ENCODE results near the gene UACA. TPM values are rescaled to one million over a fixed set of nuclear protein-coding genes. Genes with fewer than 3 reads are reported as not detected.
A peak's percentile ranks its signal among the peaks of the same experiment; 100 is the strongest.

UACA gene
- total RNA-seq, 1 experiment from 2014 or later: 44.8 TPM

DNA sequence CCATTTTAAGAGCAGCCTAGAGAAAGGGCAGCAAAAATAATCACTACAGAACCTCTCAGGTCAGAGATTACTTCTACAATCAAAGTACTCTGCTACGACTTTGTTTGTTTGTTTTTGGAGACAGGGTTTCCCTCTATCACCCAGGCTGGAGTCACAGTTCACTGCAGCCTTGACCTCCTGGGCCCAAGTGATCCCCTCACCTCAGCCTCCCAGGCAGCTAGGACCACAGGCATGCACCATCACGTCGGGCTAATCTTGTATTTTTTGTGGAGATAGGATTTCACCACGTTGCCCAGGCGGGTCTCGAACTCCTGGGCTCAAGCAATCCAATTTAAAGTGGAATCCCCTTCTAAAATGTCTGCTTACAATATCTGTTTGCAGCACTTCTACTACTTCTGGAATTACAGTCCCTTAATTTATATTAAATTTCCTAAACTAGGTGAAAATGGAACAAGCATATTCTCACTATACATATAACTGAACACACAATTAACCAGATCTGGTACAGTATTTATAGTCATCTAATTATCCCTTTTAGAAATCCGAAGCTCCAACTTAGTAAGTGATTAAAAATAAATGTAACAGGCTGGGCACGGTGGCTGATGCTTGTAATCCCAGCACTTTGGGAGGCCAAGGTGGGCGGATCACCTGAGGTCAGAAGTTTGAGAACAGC, 4.4 kb downstream of the UACA start:
- Mint-ChIP-seq H3K4me1 (peaks cover 34% of the 10 kb centered on the region), H3K27me3 (ENCODE audit: low read depth) (peaks cover 3% of the 10 kb centered on the region; the same call in 1 of the 2 replicates), H3K27ac (peak overlapping the region; percentile 48), H3K9me3 (no peaks in the 10 kb centered on the region), H3K4me3 (no peak overlapping the region), H3K36me3 (no peaks in the 10 kb centered on the region)
- ChIA-PET CTCF (interaction anchor here (1.7 kb wide), 1 partner anchor 53 kb away, joined by 4 read pairs; no protein-coding TSS in a partner anchor), POLR2A (no interaction called here)
- no peak for DNase-seq (ENCODE audit: low spot score)
- no peak for TF ChIP-seq FOXK1 (CRISPR knock-in tag; IDR thresholded peaks at IDR 0.05)
- TF ChIP-seq TEAD1 (CRISPR knock-in tag; IDR thresholded peaks at IDR 0.05): no peak
- TF ChIP-seq GABPB1 (CRISPR knock-in tag; IDR thresholded peaks at IDR 0.05): 0 out of 2 replicates have a peak, but pooled peaks have one; percentile 13
- no peak for TF ChIP-seq NR1H2 (CRISPR knock-in tag; IDR thresholded peaks at IDR 0.05)
- no peak for TF ChIP-seq ZNF671 (CRISPR knock-in tag; IDR thresholded peaks at IDR 0.05)
- no peak for ATAC-seq

DNA sequence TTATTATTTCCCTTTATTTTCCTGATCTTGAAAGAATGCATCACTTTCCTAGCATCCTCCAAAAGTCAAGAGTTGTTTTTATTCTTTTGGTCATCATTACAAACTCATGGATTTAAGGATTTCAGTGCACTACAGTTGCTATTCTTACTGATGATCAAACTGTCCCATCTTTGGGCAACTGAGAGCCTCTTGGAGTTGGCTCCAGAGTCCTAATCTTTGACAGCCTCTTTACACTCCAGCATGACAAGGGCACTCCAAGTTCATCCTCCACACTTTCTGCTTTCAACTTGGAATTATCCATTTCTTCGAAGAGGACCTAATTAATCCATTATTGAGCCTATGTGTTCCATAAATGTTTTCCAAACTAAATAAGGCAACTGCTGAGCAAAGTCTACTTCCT, 5.7 kb downstream of the UACA start:
- TF ChIP-seq CREB1 (CRISPR knock-in tag; IDR thresholded peaks at IDR 0.05): no peak
- no peak for TF ChIP-seq ZNF138 (CRISPR knock-in tag; conservative IDR thresholded peaks at IDR 0.05)
- TF ChIP-seq, protein P1, sequence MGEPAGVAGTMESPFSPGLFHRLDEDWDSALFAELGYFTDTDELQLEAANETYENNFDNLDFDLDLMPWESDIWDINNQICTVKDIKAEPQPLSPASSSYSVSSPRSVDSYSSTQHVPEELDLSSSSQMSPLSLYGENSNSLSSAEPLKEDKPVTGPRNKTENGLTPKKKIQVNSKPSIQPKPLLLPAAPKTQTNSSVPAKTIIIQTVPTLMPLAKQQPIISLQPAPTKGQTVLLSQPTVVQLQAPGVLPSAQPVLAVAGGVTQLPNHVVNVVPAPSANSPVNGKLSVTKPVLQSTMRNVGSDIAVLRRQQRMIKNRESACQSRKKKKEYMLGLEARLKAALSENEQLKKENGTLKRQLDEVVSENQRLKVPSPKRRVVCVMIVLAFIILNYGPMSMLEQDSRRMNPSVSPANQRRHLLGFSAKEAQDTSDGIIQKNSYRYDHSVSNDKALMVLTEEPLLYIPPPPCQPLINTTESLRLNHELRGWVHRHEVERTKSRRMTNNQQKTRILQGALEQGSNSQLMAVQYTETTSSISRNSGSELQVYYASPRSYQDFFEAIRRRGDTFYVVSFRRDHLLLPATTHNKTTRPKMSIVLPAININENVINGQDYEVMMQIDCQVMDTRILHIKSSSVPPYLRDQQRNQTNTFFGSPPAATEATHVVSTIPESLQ (CRISPR knock-in tag; IDR thresholded peaks at IDR 0.05): no peak
- TF ChIP-seq, protein P2, sequence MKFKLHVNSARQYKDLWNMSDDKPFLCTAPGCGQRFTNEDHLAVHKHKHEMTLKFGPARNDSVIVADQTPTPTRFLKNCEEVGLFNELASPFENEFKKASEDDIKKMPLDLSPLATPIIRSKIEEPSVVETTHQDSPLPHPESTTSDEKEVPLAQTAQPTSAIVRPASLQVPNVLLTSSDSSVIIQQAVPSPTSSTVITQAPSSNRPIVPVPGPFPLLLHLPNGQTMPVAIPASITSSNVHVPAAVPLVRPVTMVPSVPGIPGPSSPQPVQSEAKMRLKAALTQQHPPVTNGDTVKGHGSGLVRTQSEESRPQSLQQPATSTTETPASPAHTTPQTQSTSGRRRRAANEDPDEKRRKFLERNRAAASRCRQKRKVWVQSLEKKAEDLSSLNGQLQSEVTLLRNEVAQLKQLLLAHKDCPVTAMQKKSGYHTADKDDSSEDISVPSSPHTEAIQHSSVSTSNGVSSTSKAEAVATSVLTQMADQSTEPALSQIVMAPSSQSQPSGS (CRISPR knock-in tag; IDR thresholded peaks at IDR 0.05; ENCODE audit: borderline replicate concordance, low read depth): no peak
- TF ChIP-seq, protein P3, sequence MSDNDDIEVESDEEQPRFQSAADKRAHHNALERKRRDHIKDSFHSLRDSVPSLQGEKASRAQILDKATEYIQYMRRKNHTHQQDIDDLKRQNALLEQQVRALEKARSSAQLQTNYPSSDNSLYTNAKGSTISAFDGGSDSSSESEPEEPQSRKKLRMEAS (CRISPR knock-in tag; IDR thresholded peaks at IDR 0.05): no peak
- no peak for TF ChIP-seq ZNF671 (CRISPR knock-in tag; IDR thresholded peaks at IDR 0.05)
- no peak for TF ChIP-seq NFE2L1 (CRISPR knock-in tag; IDR thresholded peaks at IDR 0.05)
- no peak for TF ChIP-seq ATF1 (CRISPR knock-in tag; IDR thresholded peaks at IDR 0.05)
- TF ChIP-seq, protein P4, sequence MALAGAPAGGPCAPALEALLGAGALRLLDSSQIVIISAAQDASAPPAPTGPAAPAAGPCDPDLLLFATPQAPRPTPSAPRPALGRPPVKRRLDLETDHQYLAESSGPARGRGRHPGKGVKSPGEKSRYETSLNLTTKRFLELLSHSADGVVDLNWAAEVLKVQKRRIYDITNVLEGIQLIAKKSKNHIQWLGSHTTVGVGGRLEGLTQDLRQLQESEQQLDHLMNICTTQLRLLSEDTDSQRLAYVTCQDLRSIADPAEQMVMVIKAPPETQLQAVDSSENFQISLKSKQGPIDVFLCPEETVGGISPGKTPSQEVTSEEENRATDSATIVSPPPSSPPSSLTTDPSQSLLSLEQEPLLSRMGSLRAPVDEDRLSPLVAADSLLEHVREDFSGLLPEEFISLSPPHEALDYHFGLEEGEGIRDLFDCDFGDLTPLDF (CRISPR knock-in tag; IDR thresholded peaks at IDR 0.05): no peak
- TF ChIP-seq ZNF423 (CRISPR knock-in tag; IDR thresholded peaks at IDR 0.05): no peak
- TF ChIP-seq, protein P5, sequence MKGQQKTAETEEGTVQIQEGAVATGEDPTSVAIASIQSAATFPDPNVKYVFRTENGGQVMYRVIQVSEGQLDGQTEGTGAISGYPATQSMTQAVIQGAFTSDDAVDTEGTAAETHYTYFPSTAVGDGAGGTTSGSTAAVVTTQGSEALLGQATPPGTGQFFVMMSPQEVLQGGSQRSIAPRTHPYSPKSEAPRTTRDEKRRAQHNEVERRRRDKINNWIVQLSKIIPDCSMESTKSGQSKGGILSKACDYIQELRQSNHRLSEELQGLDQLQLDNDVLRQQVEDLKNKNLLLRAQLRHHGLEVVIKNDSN (CRISPR knock-in tag; IDR thresholded peaks at IDR 0.05): no peak
- TF ChIP-seq, protein P6, sequence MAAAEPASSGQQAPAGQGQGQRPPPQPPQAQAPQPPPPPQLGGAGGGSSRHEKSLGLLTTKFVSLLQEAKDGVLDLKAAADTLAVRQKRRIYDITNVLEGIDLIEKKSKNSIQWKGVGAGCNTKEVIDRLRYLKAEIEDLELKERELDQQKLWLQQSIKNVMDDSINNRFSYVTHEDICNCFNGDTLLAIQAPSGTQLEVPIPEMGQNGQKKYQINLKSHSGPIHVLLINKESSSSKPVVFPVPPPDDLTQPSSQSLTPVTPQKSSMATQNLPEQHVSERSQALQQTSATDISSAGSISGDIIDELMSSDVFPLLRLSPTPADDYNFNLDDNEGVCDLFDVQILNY (CRISPR knock-in tag; IDR thresholded peaks at IDR 0.05): no peak
- no peak for TF ChIP-seq TP53 (CRISPR knock-in tag; IDR thresholded peaks at IDR 0.05)
- TF ChIP-seq GRHL2 (CRISPR knock-in tag; IDR thresholded peaks at IDR 0.05; ENCODE audit: insufficient replicate concordance, severe bottlenecking): no peak
- TF ChIP-seq, protein P7, sequence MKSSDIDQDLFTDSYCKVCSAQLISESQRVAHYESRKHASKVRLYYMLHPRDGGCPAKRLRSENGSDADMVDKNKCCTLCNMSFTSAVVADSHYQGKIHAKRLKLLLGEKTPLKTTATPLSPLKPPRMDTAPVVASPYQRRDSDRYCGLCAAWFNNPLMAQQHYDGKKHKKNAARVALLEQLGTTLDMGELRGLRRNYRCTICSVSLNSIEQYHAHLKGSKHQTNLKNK (CRISPR knock-in tag; IDR thresholded peaks at IDR 0.05): no peak
- no peak for TF ChIP-seq NFYB (CRISPR knock-in tag; conservative IDR thresholded peaks at IDR 0.05; ENCODE audit: low read depth)
- TF ChIP-seq, protein P8, sequence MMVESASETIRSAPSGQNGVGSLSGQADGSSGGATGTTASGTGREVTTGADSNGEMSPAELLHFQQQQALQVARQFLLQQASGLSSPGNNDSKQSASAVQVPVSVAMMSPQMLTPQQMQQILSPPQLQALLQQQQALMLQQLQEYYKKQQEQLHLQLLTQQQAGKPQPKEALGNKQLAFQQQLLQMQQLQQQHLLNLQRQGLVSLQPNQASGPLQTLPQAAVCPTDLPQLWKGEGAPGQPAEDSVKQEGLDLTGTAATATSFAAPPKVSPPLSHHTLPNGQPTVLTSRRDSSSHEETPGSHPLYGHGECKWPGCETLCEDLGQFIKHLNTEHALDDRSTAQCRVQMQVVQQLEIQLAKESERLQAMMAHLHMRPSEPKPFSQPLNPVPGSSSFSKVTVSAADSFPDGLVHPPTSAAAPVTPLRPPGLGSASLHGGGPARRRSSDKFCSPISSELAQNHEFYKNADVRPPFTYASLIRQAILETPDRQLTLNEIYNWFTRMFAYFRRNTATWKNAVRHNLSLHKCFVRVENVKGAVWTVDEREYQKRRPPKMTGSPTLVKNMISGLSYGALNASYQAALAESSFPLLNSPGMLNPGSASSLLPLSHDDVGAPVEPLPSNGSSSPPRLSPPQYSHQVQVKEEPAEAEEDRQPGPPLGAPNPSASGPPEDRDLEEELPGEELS (CRISPR knock-in tag; IDR thresholded peaks at IDR 0.05): no peak
- H3K4me3 Mint-ChIP-seq: no peak overlapping the region
- ATAC-seq: no peak
- H3K36me3 Mint-ChIP-seq: no peaks in the 10 kb centered on the region
- peaks cover 3% of the 10 kb centered on the region; the same call in 1 of the 2 replicates for H3K27me3 Mint-ChIP-seq (ENCODE audit: low read depth)
- DNase-seq (ENCODE audit: low spot score): no peak
- ChIA-PET CTCF (no interaction called here), POLR2A (no interaction called here)
- H3K4me1 Mint-ChIP-seq: peaks cover 35% of the 10 kb centered on the region
- no peaks in the 10 kb centered on the region for H3K9me3 Mint-ChIP-seq
- no peak overlapping the region for H3K27ac Mint-ChIP-seq
